ENCODE measurements around the gene ETV6.

DNA sequence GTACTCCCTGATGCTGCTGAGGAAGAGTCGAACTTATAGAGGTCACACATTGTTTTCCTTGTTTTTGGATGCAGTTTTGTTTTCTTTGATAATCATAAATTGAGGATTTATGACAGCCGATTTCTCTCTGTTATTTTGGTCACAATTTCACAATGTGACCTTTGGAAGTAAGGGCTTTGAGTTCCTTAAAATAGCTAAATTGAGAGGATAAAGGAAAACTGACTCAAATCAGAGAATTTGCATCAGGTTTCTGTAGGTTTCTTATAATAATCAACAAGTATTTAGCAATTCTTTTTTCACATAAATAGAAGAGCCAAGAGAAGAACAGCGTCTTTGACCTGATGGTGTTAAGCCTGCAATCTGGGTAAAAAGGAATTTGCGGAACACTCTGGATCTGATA, 66.1 kb downstream of the ETV6 start:
- TF ChIP-seq TAF1 (IDR thresholded peaks at IDR 0.05; ENCODE audit: borderline replicate concordance, insufficient read depth, low read length) (no peak), POLR2AphosphoS5 (IDR thresholded peaks at IDR 0.05; ENCODE audit: low read depth, low read length) (no peak), FOXP2 (optimal IDR thresholded peaks at IDR 0.05; ENCODE audit: borderline replicate concordance, extremely low read depth, extremely low read length, insufficient read depth) (no peak)
- TF ChIP-seq, protein P1, sequence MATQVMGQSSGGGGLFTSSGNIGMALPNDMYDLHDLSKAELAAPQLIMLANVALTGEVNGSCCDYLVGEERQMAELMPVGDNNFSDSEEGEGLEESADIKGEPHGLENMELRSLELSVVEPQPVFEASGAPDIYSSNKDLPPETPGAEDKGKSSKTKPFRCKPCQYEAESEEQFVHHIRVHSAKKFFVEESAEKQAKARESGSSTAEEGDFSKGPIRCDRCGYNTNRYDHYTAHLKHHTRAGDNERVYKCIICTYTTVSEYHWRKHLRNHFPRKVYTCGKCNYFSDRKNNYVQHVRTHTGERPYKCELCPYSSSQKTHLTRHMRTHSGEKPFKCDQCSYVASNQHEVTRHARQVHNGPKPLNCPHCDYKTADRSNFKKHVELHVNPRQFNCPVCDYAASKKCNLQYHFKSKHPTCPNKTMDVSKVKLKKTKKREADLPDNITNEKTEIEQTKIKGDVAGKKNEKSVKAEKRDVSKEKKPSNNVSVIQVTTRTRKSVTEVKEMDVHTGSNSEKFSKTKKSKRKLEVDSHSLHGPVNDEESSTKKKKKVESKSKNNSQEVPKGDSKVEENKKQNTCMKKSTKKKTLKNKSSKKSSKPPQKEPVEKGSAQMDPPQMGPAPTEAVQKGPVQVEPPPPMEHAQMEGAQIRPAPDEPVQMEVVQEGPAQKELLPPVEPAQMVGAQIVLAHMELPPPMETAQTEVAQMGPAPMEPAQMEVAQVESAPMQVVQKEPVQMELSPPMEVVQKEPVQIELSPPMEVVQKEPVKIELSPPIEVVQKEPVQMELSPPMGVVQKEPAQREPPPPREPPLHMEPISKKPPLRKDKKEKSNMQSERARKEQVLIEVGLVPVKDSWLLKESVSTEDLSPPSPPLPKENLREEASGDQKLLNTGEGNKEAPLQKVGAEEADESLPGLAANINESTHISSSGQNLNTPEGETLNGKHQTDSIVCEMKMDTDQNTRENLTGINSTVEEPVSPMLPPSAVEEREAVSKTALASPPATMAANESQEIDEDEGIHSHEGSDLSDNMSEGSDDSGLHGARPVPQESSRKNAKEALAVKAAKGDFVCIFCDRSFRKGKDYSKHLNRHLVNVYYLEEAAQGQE (IDR thresholded peaks at IDR 0.05; ENCODE audit: insufficient read depth in 1 of 2, low read depth in 2 of 2, low read length in 2 of 2), result no peak
